CD4-positive, alpha-beta T cell (primary cell): ENCODE results near the gene CEBPE. TPM values are rescaled to one million over a fixed set of nuclear protein-coding genes. Genes with fewer than 3 reads are reported as not detected.

ENCODE experiments used
- ATAC-seq: fragments of 200-7000 bp; cut with Tn5 transposase; one replicate; pipeline ENCODE4 v1.10.0; 2022; ENCODE audit warnings: mild to moderate bottlenecking; ENCODE audit not compliant: poor library complexity
- CTCF ChIA-PET: fragments of 350-600 bp; sonication (Branson Sonifier 250); formaldehyde crosslinking; loops from one replicate; lab custom pipeline; 2021; ENCODE audit warnings: antibody characterized with exemption, inconsistent platforms; lab: Charles Lee
- POLR2A ChIA-PET: fragments of 350-600 bp; sonication (Branson Sonifier 250); formaldehyde crosslinking; loops from one replicate; lab custom pipeline; 2021; ENCODE audit warnings: antibody characterized with exemption, inconsistent platforms; lab: Charles Lee
- DNase-seq, 14 experiments: peaks; one replicate each; pipeline ENCODE4 v3.0.0-alpha.2; 2013 to 2020; ENCODE audit warnings: mixed read lengths in 2 of 14
- H3K27ac ChIP-seq, 2 donors: one replicate each; pipeline versions ENCODE4 v1.5.1 to v1.7.0; 2013; ENCODE audit warnings: low read length in 2 of 2, low read depth in 1 of 2, mild to moderate bottlenecking in 1 of 2
- H3K27me3 ChIP-seq, 2 experiments: 1 replicate in 1 of 2; 2 replicates in 1 of 2; pipeline versions ENCODE4 v1.6.1 to v1.7.0; 2013; ENCODE audit warnings: low read length in 2 of 2, control low read depth in 1 of 2, mild to moderate bottlenecking in 1 of 2, moderate library complexity in 1 of 2; ENCODE audit not compliant: insufficient read depth in 2 of 2, control insufficient read depth in 1 of 2
- H3K36me3 ChIP-seq: one replicate; pipeline ENCODE4 v1.6.1; 2013; ENCODE audit warnings: low read length, control low read depth; ENCODE audit not compliant: insufficient read depth
- H3K4me1 ChIP-seq: one replicate; pipeline ENCODE4 v1.6.1; 2013; ENCODE audit warnings: low read length, control low read depth; ENCODE audit not compliant: insufficient read depth
- H3K4me3 ChIP-seq: one replicate; pipeline ENCODE4 v1.5.1; 2013; ENCODE audit warnings: mild to moderate bottlenecking, low read length, moderate library complexity
- H3K9me3 ChIP-seq, 2 experiments: 1 replicate in 1 of 2; 2 replicates in 1 of 2; pipeline versions ENCODE4 v1.6.1 to v1.7.0; 2013; ENCODE audit warnings: low read length in 2 of 2, mild to moderate bottlenecking in 2 of 2, control low read depth in 1 of 2, moderate library complexity in 1 of 2; ENCODE audit not compliant: control insufficient read depth in 1 of 2, insufficient read depth in 1 of 2
- H3K27ac Mint-ChIP-seq: one replicate; pipeline ENCODE4 v1.8.0; 2020; ENCODE audit warnings: mixed read lengths
- H3K27me3 Mint-ChIP-seq: one replicate; pipeline ENCODE4 v1.8.0; 2021; ENCODE audit warnings: mixed read lengths
- H3K36me3 Mint-ChIP-seq: one replicate; pipeline ENCODE4 v1.8.0; 2021; ENCODE audit warnings: low read depth, mixed read lengths
- H3K4me1 Mint-ChIP-seq: one replicate; pipeline ENCODE4 v1.8.0; 2021; ENCODE audit warnings: low read depth, mixed read lengths
- H3K4me3 Mint-ChIP-seq: one replicate; pipeline ENCODE4 v1.8.0; 2020; ENCODE audit warnings: mild to moderate bottlenecking, mixed read lengths
- H3K9me3 Mint-ChIP-seq: one replicate; pipeline ENCODE4 v1.8.0; 2020; ENCODE audit warnings: mixed read lengths
- intact Hi-C, 2 experiments: fragments of 100-400 bp; cut with DNase I in 1 of 2; cut with micrococcal nuclease in 1 of 2; formaldehyde crosslinking; loops; one replicate each; pipeline versions ENCODE4 v1.15.1 to v1.9.0; 2023 to 2025; cut with DNase I, micrococcal nuclease
- total RNA-seq, 174 experiments: library from RNA in 2 of 174; stranded (reverse) in 2 of 174; gene quantifications; one replicate each; pipeline ENCODE4 v1.2.3 and lab custom pipeline; 2021 to 2026
- TF ChIP-seq, protein P1 (sequence below): fragments of 200-600 bp; IDR thresholded peaks from one replicate; pipeline ENCODE4 v1.8.0; 2022; ENCODE audit warnings: antibody characterized with exemption, mild to moderate bottlenecking

Gene CEBPE
- total RNA-seq, 2 experiments from 2014 or later = not detected

- peaks cover 2% of the 10 kb centered on the region for H3K4me1 ChIP-seq
- intact Hi-C loops = no loop called here
- no peak for ATAC-seq
- ChIA-PET CTCF (interaction anchor here (0.6 kb wide), 1 partner anchor 157 kb away, joined by 4 read pairs; no protein-coding TSS in a partner anchor), POLR2A (no interaction called here)
- DNase-seq = no peak
- Mint-ChIP-seq H3K9me3 (no peaks in the 10 kb centered on the region), H3K27ac (no peak overlapping the region), H3K27me3 (no peaks in the 10 kb centered on the region), H3K36me3 (no peaks in the 10 kb centered on the region), H3K4me1 (peaks cover 4% of the 10 kb centered on the region), H3K4me3 (no peak overlapping the region)
- H3K9me3 ChIP-seq = no peaks in the 10 kb centered on the region
- no peak overlapping the region for H3K4me3 ChIP-seq
- no peaks in the 10 kb centered on the region for H3K27me3 ChIP-seq
- TF ChIP-seq, protein P1, sequence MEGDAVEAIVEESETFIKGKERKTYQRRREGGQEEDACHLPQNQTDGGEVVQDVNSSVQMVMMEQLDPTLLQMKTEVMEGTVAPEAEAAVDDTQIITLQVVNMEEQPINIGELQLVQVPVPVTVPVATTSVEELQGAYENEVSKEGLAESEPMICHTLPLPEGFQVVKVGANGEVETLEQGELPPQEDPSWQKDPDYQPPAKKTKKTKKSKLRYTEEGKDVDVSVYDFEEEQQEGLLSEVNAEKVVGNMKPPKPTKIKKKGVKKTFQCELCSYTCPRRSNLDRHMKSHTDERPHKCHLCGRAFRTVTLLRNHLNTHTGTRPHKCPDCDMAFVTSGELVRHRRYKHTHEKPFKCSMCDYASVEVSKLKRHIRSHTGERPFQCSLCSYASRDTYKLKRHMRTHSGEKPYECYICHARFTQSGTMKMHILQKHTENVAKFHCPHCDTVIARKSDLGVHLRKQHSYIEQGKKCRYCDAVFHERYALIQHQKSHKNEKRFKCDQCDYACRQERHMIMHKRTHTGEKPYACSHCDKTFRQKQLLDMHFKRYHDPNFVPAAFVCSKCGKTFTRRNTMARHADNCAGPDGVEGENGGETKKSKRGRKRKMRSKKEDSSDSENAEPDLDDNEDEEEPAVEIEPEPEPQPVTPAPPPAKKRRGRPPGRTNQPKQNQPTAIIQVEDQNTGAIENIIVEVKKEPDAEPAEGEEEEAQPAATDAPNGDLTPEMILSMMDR = no peak
- no peak overlapping the region for H3K27ac ChIP-seq
- no peaks in the 10 kb centered on the region for H3K36me3 ChIP-seq
Observed at GRCh38 chr14:23127861-23128260, 8.8 kb upstream of the CEBPE start.

DNA sequence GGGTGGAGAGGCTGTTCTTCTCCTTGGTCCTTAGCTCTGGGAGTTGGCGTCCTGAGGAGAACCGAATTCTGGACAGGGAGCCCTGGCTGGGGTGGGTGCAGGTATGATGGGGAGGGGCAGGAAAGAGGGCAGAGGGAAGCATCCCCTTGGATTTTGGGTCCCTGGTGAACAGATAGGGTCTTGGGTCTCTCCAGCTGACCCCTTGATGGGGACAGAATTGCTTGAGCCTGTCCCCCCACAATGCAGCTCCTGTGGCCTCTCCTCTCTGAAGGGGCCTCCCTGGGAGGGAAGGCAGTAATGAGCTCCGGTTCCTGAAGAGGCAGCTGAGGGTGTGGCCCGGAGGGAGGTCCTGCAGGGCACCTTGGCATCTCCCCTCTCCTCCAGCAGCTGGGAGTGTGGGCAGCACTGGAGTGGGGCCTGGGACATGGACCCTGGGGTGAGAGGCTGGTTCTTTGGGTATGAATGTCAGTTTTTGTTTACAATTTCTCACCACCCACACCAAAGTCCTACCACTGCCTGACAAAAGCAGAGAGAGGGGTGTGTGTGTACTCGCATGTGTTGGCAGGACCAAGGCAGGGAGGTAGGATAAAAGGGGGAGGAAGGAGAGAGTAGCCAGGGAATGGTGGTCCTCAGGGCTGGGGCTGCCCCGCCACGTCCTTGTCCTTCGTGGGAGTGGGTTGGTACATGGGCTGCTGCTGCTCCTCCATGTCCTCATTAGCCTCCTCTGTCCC lies 7.7 kb upstream of the CEBPE start:
- intact Hi-C loops = no loop called here
- CTCF ChIA-PET = no interaction called here
- POLR2A ChIA-PET = no interaction called here
- no peak overlapping the region for H3K4me3 Mint-ChIP-seq
- H3K36me3 Mint-ChIP-seq = no peaks in the 10 kb centered on the region
- H3K4me1 ChIP-seq = peaks cover 4% of the 10 kb centered on the region
- TF ChIP-seq, protein P1 = no peak
- DNase-seq (no peak), ATAC-seq (no peak)
- H3K9me3 Mint-ChIP-seq = no peaks in the 10 kb centered on the region
- H3K27me3 ChIP-seq = no peaks in the 10 kb centered on the region
- no peaks in the 10 kb centered on the region for H3K36me3 ChIP-seq
- no peak overlapping the region for H3K27ac ChIP-seq
- peaks cover 8% of the 10 kb centered on the region for H3K4me1 Mint-ChIP-seq
- H3K27me3 Mint-ChIP-seq = no peaks in the 10 kb centered on the region
- no peak overlapping the region for H3K27ac Mint-ChIP-seq
- H3K4me3 ChIP-seq = no peak overlapping the region
- H3K9me3 ChIP-seq = no peaks in the 10 kb centered on the region

DNA sequence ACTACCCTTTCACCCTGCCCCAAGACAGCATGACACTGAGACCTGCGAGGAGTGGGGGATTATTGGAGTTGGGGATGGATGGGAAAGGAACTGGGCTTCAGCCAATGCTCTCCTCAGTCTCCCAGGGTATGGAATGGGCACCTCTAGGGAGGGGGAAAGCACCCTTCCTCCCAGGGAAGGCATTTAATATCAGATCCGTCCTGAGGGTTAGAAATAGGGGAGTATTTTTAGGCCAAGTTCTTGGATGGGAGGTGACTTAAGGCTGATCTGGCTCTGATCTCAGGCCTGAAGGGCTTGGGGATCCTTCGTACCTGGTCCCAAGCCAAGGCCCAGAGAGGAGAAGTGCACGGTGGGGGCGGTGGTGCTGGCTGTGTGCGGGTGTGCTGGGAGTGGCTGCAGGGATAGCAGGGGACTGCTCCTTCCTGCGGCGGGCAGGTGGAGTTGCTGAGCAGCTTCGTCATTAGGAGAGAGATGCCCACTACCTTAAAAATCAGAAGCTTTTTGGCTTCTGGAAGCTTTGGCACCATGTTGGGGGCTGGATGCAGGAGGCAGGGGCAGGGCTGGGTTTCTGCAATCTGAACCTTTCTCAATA lies 7.0 kb upstream of the CEBPE start:
- H3K36me3 ChIP-seq = no peaks in the 10 kb centered on the region
- H3K27me3 ChIP-seq = no peaks in the 10 kb centered on the region
- H3K36me3 Mint-ChIP-seq = no peaks in the 10 kb centered on the region
- intact Hi-C loops = no loop called here
- ATAC-seq = no peak
- TF ChIP-seq, protein P1 = no peak
- DNase-seq = no peak
- no peak overlapping the region for H3K27ac Mint-ChIP-seq
- no peaks in the 10 kb centered on the region for H3K27me3 Mint-ChIP-seq
- no peak overlapping the region for H3K27ac ChIP-seq
- H3K4me1 Mint-ChIP-seq = peaks cover 15% of the 10 kb centered on the region
- no peak overlapping the region for H3K4me3 Mint-ChIP-seq
- peaks cover 11% of the 10 kb centered on the region for H3K4me1 ChIP-seq
- ChIA-PET CTCF (no interaction called here), POLR2A (no interaction called here)
- H3K9me3 Mint-ChIP-seq = no peaks in the 10 kb centered on the region
- no peaks in the 10 kb centered on the region for H3K9me3 ChIP-seq
- no peak overlapping the region for H3K4me3 ChIP-seq
